Activated T-cell treated with anti-CD3 and anti-CD28 coated beads, Interleukin-2, amount 50 U/mL, for 48 hours (primary cell): ENCODE results near the gene RMND5B.

ENCODE experiments used
- DNase-seq, 2 experiments: peaks; one replicate each; pipeline ENCODE4 v3.0.0-alpha.2; 2020

The RMND5B gene

DNA sequence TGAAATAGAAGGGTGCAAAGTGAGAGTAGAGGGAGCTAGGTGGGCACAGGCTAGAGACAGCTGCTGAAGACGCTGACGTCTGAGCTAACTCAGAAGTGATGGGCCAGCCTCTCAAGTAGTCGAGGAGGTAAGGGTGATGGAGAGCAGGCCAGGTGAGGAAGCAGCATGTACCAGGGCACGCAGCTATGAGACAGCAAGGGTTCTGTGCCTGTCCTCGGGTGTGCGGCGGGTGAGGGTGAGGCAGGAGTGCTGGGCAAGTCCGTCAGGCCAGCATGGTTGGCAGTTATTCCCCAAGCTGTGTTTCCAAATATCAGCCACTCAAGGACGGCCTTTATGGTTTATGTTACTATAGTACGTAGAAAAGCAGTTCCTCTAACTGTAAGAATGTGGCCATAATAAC is 6.2 kb downstream of the RMND5B start:
- no peak for DNase-seq

DNA sequence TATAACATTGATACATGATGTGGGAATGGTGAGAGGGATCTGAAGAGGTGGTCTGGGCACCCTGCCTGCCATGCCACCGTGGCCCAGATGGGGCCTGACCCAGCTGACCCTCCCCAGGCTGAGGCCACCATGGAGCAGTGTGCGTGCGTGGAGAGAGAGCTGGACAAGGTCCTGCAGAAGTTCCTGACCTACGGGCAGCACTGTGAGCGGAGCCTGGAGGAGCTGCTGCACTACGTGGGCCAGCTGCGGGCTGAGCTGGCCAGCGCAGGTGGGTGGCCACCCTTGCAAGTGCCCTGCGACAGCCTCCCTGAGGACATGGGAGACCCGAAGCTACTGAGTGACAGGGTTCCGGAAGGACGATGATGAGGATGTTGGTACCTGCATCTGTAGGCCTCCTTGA is 7.2 kb downstream of the RMND5B start:
- no peak for DNase-seq

DNA sequence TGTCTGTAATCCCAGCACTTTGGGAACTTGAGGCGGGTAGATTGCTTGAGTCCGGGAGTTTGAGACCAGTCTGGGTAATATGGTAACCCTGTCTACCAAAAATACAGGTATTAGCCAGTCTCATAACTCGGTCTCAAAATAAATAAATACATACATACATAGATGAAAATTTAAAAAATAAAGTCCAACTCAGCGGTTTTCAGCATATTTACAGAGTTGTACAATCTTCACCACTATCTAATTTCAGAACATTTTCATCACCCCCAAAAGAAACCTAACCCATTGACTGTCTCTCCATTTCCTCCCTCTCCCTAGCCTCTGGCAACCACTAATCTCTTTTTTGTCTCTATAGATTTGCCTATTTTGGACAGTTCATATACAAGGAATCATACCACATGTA is 10.7 kb downstream of the RMND5B start:
- no peak for DNase-seq

DNA sequence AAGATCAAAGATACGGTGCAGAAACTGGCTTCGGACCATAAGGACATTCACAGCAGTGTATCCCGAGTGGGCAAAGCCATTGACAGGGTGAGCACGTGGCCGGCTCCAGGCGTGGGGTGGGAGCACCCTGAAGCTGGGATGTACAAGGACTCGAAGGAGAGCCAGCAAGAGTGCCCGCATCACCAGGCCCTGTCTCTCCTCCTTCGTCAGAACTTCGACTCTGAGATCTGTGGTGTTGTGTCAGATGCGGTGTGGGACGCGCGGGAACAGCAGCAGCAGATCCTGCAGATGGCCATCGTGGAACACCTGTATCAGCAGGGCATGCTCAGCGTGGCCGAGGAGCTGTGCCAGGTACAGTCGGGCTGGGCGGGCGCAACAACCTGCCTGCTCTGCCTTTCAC is 11.8 kb downstream of the RMND5B start:
- DNase-seq = no peak

DNA sequence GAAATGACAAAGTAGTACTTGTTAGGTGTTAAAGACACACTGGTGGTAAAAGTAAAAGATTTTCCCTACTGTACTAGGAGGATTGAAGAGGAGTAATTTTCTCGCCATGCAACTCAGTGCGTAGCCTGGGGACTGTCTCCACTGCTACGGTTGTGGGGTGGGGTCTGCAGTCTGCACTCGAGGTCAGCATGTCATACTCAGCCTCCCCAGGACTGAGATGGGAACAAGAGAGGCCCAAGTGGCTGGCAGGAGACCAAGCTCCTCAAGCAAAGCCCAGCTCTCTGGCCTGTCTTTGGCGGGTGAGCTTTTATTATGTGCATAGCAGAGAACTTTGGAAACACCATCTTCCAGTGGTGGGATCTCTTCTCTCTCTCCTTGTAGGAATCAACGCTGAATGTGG is 12.4 kb downstream of the RMND5B start:
- no peak for DNase-seq

DNA sequence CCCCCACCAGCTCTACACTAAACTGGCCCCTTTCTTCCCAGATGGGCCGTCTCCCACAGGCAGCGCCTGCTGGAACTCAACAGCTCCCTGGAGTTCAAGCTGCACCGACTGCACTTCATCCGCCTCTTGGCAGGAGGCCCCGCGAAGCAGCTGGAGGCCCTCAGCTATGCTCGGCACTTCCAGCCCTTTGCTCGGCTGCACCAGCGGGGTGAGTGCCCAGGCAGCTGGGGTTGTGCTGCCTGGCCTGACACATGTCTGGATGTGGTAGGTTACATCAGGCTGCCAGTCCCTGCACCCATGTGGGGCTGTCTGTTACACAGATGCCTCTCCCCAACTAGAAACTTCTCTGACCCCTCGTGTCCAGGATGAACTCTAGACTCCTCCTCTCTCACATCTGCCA is 13.1 kb downstream of the RMND5B start:
- no peak for DNase-seq

DNA sequence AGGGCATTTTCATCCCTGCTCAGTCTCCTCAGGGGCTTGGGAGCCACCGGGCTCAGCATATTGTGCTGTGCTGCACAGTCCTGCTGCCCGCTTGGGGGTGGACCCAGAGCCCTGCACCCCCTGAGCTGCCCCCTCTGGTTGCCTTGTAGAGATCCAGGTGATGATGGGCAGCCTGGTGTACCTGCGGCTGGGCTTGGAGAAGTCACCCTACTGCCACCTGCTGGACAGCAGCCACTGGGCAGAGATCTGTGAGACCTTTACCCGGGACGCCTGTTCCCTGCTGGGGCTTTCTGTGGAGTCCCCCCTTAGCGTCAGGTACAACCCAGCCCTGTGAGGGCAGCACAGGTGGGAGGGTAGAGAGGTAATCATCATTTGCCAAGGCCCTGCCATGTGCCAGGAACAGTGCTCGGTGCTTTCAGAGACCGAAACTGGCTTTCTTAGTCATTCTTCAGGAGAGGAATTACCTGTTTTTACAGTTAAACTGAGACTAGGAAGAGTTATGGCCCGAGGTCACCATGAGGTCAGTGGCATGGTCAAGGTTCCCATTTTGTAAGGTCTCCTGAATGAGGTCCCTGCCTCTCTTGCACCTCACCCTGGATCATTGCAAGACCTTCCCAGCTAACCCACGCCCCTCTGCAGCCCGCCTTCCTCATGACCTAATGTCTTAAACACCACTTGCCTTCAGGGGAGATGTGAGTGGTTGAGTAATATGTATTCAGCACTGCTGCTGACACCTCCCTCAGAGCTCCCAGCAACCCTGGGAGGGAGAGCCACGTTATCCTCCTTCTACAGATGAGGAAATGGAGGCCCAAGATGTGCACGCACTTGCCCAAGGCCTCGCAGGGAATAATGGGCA is 15.4 kb downstream of the RMND5B start:
- DNase-seq = peak; percentile 78 to 81

DNA sequence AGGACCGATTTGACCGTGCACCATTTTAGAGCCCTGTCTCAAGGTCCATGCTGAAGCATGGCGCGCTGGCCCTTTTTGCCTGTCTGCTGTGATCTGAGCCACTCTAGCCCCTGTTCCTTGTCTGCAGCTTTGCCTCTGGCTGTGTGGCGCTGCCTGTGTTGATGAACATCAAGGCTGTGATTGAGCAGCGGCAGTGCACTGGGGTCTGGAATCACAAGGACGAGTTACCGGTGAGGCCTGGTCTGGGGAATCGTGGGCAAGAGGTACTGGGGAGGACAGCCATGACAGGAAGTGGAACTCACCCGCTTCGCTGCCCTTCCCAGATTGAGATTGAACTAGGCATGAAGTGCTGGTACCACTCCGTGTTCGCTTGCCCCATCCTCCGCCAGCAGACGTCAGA is 16.6 kb downstream of the RMND5B start:
- DNase-seq = no peak

DNA sequence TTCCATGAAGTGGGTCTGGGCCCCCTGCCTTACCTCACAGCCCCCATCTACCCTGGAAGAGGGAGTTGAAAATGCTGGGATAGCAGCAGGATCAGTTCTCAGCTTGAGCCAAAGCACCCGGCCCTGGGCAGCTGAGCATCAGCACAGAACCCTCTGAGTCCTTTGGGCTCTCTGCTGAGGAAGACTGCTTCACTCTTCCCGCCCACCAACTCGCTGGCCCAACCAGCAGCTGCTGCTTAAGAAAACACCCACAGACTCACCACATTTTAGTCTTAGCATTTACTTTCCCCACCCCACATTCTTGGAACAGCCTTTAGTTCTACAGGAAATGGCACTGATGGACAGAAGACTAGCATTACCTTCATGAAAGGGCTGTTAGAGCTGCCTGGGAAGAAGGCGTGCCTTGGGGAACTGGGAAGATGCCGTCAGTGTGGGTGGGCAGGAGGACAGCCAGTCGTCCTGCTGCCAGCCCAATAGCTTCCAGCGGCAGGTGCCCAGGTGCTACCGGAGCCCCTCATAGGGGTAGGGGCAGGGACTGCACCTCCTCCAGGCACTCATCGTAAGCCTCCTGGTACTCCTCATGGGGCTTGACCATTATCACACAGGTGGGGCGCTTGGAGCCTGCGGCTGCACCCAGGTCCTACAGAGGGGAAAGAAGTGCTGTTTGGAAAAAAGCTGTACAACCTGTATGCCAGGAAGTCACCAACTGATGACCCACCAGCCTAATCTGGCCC is 18.6 kb downstream of the RMND5B start:
- DNase-seq = peak in 1 of 2 experiments; percentile 45

DNA sequence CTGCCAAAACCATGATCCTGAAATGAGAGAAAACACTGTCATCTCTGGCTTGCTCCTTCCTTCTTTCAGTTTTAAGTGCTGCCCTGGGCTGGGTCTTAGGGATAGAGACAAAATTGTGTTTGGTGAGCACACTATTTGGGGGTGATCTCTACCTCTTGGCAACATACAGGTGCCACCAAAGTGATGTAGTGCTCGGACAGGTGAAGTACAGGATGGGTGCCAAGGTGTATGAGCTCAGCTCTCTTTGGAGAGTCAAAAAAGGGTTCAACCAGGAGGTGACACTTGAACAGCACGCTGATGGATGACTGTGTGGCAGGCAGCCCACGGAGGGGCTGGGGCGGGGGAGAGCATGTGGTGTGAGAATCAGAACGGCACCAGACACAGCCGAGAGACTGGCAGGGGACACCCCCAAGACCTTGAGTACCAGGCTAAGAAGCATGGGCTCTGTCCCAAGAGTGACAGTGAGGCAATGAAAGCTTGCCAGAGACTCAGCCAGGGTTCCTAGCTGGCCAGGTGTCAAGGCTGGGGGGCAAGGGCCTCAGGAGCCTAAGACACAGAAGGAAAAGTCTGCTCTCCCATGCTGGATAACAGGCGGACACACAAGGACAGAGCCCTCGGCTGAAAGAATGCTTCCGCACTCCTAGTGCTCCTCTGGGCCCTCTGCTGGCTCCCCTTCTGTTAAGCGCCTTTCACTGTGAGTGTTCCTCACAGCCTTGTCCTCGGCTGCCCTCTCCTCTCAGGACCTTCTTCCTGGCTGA is 20.3 kb downstream of the RMND5B start:
- no peak for DNase-seq

DNA sequence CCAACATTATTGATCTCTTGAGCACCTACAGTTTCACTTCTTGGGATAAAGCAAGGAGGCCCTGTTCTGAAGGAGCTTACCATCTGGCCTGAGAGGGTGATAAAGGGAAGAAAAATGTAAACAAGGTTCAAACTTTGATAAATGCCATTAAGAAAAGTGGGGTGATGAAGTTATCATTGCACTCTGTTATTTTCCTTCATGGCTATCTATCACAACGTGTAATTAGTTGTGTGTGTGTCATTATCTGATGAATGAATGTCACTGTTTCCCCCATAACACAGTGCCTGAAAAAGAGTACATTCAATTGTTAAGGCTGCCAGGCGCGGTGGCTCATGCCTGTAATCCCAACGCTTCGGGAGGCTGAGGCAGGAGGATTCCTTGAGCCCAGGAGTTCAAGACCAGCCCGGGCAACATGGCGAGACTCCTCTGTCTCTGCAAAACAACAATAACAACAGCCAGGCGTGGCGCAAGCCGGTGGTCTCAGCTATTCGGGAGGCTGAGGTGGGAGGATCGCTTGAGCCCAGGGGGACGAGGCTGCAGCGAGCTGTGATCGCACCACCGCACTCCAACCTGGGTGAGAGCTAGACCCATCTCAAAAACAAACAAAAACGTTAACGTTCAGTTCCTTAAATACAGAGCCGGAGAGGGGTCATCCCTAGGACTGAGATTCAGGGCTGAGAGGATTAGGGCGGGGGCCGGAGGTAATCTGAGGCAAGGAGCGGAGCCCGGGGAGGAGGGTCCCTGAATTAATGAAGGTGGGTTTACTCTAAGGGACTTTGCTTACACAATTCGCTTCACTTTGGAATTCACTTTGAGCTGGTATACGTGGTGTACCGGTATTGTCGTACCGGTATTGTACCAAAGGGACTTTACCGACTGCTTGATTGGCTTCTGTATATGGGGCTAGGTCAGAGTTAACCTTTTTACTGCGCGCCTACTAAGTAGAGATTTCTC is 22.0 kb downstream of the RMND5B start:
- no peak for DNase-seq

DNA sequence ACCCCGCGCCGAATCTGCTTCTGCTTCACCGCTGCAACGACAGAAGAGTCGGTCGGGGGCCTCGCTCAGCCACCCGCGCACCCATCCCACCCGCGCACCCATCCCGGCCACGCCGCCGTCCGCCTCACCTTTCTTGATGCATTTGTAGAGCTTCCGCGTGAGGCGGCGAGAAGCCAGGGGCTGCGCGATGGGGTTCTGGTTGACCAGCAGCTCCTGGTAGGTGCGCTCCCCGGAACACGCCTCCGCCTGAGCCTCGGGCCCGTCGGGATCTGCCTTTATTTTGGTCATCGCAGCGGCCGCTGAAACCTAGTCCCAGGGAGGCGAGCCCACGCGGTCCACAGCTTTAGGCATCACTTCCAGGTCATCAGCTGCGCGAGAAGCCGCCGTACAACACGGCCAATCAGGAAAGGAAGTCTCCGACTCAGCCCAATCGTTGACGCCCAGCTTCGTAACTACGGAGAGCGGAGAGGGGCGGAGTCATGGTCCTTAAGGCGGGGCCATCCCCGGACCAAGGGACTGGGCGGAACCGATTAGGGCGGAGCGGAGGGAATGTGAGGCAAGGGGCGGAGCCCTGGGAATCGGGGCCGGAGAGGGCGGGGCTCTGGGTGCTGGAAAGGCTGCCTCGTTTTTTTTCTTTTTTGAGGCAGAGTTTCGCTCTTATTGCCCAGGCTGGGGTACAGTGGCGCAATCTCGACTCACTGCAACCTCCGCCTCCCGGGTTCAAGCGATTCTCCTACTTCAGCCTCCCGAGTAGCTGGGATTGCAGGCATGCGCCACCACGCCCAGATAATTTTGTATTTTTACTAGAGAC is 22.9 kb downstream of the RMND5B start, which contains the start of gene NHP2:
Gene NHP2, minus strand, starts transcription at position 356 of the 811 bp plus-strand sequence. Its CDS starts 68 bp downstream, at position 288.
- peak; percentile 99 to 100 for DNase-seq

DNA sequence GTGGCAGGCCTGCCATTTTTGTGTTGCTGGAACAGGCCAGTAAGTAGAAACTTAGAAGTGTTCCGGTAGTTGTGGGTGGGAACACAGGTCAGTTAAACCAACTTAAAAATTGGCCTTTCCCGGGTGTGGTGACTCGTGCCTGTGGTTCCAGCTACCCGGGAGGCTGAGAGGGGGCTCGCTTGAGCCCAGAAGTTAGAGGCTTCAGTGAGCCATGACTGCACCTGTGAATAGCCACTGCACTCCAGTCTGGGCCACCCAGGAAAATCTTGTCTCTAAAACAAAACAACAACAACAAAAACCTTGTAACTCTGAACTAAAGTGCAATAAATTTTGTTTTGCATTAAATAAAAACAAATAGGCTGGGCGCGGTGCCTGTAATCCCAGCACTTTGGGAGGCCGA is 24.3 kb downstream of the RMND5B start:
- no peak for DNase-seq

DNA sequence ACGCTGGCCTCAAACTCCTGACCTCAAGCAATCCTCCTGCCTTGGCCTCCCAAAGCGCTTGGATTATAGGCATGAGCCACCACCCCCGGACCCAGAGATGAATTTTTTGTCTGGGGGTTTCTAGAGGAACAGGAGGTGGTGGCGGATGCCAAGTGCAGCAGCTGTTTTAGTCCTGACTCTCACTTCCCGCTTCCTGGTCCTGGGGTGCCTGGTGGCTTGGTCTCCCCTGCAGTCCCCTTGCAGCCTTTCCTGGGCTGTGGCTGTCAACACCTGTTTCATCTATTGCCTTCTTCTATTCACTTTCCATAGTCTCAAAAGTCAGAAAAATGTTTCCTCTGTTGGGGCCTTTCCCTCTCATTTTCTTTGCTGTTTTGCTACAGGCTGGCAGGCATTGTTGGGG is 29.4 kb downstream of the RMND5B start:
- DNase-seq = no peak

DNA sequence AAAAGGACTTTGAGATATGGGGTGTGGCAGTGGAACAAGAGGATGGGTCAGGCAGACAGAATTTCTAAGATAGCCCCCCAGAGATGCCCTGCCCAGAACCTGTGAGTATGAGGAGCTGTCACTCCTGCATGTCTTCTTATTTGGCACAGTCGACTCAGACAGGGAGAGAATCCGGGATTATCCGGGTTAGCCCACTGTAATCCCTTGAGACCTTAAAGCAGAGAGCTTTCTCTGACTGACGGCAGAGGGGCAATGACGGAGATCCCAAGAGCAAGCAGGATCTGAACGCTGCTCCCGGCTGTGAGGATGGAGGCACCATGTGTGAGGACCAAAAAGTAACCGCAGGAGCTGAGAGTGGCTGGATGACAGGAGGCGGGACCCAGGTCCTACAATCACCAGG is 31.7 kb downstream of the RMND5B start:
- DNase-seq = no peak

DNA sequence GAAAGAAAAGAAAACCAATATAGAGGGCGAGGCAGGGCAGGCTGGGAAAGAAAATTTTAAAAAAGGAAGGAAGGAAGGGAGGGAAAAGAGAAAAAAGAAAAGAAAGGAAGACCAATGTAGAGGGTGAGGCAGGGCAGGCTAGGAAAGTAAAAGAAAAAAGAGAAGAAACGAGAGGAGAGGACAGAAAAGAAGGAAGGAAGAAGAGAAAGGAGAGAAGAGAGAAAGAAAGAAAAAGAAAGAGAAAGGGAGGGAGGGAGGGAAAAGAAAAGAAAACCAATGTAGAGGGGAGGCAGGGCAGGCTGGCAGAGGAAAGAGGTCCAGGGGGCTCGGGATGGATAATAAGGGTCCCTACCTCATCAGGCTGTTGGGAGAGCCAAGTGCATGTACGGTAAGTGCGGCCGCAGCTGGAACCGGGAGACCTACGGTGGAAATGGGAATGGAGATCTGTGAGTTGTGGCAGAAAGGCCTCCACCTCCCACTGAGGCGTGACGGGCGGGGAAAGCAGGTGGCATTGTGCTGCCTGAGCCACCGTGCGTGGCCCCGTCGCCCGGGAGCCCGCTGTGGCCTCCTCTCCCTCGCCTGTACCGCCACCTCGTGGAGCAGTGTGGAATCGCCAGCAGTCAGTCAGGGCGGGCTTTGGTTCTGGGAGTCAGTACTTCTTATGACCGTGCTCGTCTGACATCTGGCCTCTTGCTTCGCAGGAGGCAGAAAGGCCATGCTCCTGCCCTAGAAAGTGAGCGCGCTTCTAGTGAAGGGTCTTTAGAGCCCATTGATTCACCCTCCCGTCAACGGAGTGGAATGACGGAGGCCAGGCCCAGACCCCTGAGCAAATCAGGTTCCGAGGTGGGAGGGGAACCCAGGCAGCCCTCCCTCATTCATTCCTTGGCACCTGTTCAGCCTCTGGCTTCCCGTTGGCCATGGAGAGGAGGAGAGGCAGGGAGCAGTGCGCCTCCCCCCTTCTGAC is 33.2 kb downstream of the RMND5B start:
- peak; percentile 98 to 99 for DNase-seq

DNA sequence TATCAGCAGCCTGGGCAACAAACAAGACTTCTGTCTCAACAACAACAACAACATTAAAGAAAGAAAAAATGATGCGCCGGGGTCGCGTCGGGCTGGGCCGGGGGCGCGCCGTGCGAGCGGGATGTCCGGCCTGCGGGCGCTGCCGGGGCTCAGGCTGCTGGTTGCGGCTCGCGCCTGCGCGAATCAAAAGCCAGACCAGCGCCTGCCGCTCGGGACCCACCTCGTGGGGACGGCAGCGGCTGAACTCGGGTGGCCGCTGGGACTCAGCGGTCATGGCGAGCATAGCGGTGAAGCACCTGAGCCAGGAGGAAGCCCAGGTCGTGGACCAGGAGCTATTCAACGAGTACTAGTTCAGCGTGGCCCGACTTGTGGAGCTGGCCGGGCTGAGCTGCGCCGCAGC is 34.8 kb downstream of the RMND5B start:
- DNase-seq = no peak

DNA sequence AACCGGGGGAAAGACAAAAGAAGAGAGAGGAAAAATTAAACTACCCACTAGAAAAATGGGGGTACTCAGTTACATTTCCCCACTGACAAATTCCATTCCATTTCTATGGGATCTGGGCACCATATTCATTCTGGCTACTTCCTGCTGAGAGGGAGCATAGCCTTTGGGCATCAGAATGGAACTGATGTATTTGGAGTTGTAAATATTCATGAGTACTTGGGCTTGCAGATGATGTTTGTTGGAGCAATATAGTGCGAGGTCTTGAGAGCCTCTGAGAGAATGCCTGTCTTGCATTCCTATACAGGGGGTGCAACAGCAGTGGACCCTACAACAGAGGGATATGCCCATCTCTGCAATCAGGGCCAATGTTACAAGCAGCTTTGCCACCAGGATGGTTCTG is 39.6 kb downstream of the RMND5B start:
- no peak for DNase-seq

DNA sequence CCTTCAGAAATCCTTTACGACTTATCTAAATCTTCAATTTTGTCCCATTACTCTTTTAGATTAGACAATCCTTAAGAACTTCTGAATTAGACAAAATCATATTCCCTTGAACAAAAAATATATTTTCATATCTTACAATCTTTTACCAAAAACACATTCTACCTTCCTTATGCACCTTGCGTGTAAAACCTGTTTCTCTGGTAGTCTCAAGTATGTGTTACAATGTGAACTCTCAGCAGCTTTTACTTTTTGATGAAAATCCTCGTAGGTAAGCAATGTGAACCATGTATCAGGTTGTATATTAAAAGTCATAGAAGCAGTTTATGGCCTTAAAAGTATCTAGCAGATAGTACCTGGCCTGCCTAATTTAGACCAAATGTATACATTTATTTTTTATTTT is 43.6 kb downstream of the RMND5B start:
- no peak for DNase-seq

DNA sequence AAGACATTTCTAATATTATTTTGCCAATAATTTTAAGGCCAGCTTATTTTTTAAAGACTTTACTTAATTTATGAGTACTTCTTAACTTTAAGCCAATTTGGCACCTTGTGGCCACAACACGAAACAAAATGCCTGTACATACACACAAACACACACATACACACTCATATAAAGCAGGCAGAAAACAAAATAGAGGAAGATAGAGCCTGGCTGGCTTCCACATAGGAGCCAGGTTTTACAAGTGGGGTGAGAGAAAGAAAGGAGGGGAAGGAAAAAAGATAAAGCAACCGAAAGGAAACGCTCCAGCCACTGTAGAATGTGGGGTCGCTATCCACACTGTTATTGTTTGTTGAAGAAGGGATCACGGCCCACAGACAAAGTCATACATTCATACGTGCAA is 46.0 kb downstream of the RMND5B start:
- no peak for DNase-seq
